Ishikawa (cell line): ENCODE measurements around the gene APOC1.

Source experiments
- CEBPB ChIP-seq: IDR thresholded peaks from 2 replicates; pipeline ENCODE4 v1.6.1; 2012
- CREB1 ChIP-seq: IDR thresholded peaks from 2 replicates; pipeline ENCODE4 v1.6.1; 2012; ENCODE audit warnings: low read depth
- EGR1 ChIP-seq: IDR thresholded peaks from 2 replicates; pipeline ENCODE4 v1.6.1; 2012
- EP300 ChIP-seq: IDR thresholded peaks from 2 replicates; pipeline ENCODE4 v1.6.1; 2012; ENCODE audit warnings: borderline replicate concordance
- FOXM1 ChIP-seq: IDR thresholded peaks from 2 replicates; pipeline ENCODE4 v1.6.1; 2012; ENCODE audit warnings: low read depth, borderline replicate concordance
- NFIC ChIP-seq: IDR thresholded peaks from 2 replicates; pipeline ENCODE4 v1.6.1; 2012
- RAD21 ChIP-seq: IDR thresholded peaks from 2 replicates; pipeline ENCODE4 v1.6.1; 2012; ENCODE audit warnings: low read depth
- TAF1 ChIP-seq: IDR thresholded peaks from 2 replicates; pipeline ENCODE4 v1.6.1; 2012; ENCODE audit warnings: low read depth, mild to moderate bottlenecking
- TCF12 ChIP-seq: IDR thresholded peaks from 2 replicates; pipeline ENCODE4 v1.6.1; 2012; ENCODE audit warnings: low read depth
- TEAD4 ChIP-seq: IDR thresholded peaks from 2 replicates; pipeline ENCODE4 v1.6.1; 2012
- YY1 ChIP-seq: IDR thresholded peaks from 2 replicates; pipeline ENCODE4 v1.6.1; 2012; ENCODE audit warnings: low read depth
- ZBTB7A ChIP-seq: IDR thresholded peaks from 2 replicates; pipeline ENCODE4 v1.6.1; 2012; ENCODE audit warnings: low read depth
- TF ChIP-seq, protein P1 (sequence below): IDR thresholded peaks from 2 replicates; pipeline ENCODE4 v1.6.1; 2012
- TF ChIP-seq, protein P2 (sequence below): IDR thresholded peaks from 2 replicates; pipeline ENCODE4 v1.6.1; 2012; ENCODE audit warnings: low read depth, mild to moderate bottlenecking
- TF ChIP-seq, protein P3 (sequence below): IDR thresholded peaks from 2 replicates; pipeline ENCODE4 v1.6.1; 2012

Gene APOC1

DNA sequence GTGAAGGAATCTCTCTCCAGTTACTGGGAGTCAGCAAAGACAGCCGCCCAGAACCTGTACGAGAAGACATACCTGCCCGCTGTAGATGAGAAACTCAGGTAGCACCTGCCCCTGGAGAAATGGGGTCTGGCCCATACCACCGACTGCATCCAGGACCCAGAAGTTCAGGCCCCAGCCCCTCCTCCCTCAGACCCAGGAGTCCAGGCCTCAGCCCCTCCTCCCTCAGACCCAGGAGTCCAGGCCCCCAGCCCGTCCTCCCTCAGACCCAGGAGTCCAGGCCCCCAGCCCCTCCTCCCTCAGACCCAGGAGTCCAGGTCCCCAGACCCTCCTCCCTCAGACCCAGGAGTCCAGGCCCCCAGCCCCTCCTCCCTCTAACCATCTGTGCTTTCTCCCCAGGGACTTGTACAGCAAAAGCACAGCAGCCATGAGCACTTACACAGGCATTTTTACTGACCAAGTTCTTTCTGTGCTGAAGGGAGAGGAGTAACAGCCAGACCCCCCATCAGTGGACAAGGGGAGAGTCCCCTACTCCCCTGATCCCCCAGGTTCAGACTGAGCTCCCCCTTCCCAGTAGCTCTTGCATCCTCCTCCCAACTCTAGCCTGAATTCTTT lies 34.5 kb downstream of the APOC1 start:
- no peak for TF ChIP-seq CEBPB
- no peak for TF ChIP-seq TEAD4
- no peak for TF ChIP-seq RAD21
- no peak for TF ChIP-seq TAF1
- TF ChIP-seq CREB1 = no peak

DNA sequence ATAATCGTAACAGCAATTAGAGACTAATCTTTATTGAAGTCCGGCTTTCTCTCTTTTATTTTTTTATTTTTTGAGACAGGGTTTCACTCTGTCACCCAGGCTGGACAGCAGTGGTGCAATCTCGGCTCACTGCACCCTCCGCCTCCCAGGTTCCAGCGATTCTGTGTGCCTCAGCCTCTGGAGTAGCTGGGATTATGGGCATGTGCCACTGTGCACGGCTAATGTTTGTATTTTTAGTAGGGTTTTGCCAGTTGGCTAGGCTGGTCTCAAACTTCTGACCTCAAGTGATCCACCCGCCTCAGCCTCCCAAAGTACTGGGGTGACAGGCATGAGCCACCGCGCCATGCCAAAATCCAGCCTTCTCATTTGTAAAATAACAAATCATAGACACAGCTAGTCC lies 35.1 kb downstream of the APOC1 start:
- TF ChIP-seq, protein P1, sequence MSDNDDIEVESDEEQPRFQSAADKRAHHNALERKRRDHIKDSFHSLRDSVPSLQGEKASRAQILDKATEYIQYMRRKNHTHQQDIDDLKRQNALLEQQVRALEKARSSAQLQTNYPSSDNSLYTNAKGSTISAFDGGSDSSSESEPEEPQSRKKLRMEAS = no peak
- TF ChIP-seq TEAD4 (no peak), TCF12 (no peak)
- TF ChIP-seq, protein P2, sequence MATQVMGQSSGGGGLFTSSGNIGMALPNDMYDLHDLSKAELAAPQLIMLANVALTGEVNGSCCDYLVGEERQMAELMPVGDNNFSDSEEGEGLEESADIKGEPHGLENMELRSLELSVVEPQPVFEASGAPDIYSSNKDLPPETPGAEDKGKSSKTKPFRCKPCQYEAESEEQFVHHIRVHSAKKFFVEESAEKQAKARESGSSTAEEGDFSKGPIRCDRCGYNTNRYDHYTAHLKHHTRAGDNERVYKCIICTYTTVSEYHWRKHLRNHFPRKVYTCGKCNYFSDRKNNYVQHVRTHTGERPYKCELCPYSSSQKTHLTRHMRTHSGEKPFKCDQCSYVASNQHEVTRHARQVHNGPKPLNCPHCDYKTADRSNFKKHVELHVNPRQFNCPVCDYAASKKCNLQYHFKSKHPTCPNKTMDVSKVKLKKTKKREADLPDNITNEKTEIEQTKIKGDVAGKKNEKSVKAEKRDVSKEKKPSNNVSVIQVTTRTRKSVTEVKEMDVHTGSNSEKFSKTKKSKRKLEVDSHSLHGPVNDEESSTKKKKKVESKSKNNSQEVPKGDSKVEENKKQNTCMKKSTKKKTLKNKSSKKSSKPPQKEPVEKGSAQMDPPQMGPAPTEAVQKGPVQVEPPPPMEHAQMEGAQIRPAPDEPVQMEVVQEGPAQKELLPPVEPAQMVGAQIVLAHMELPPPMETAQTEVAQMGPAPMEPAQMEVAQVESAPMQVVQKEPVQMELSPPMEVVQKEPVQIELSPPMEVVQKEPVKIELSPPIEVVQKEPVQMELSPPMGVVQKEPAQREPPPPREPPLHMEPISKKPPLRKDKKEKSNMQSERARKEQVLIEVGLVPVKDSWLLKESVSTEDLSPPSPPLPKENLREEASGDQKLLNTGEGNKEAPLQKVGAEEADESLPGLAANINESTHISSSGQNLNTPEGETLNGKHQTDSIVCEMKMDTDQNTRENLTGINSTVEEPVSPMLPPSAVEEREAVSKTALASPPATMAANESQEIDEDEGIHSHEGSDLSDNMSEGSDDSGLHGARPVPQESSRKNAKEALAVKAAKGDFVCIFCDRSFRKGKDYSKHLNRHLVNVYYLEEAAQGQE = no peak

DNA sequence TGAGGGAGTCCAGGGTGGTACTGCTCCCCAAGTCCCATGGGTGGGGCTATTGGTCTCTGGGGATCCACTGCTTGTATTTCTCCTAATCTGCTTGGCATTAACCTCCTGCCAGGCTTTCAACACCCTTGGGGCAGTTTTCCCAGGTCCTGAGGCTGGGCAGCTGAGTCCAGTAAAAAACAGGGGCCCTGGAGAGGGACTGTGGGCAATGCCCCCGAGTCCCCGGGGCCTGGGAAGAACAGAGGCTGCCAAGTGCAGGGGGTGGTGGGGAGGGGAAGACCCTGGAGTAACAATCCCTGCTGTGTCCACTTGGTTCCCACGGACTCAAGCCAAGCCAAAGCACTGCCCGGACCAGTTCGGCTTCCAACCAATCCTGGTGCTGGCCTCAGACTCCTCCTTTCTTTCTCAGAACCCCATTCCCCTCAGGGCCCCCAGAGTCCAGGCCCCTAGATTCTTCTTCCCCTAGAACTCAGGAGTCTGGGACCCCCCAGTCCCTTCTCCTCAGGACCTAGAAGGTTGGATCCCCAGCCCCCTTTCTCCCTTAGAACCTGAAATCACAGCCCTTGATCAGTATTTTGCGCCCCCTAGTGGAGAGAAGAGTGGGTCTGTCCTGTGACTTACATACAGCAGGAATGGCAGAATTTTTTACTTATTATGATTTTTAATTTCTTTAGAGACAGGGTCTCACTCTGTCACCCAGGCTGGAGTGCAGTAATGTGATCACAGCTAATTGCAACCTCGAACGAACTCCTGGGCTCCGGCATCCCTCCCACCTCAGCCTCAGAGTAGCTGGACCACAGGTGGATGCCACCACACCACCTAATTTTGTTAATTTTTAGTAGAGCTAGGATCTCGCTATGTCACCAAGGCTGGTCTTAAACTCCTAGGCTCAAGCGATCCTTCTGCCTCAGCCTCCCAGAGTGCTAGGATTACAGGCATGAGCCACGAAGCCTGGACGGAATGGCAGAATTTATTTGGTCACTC lies 37.1 kb downstream of the APOC1 start:
- TF ChIP-seq RAD21 (peak; percentile 71), TEAD4 (no peak)

DNA sequence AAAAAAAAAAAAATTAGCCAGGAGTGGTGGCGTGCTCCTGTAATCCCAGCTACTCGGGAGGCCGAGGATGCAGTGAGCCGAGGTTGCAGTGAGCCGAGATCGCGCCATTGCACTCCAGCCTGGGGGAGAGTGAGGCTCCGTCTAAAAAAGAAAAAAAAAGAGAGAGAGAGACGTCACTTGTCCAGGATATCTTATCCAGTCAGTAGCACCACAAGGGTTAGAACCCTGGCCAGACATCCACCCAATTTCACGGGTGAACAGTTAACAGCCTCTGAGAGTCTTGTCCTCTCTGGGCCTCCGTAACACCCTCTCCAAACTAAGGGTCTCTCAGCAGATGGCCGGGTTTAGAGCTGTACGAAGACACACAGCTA lies 39.9 kb downstream of the APOC1 start:
- TF ChIP-seq ZBTB7A = no peak

DNA sequence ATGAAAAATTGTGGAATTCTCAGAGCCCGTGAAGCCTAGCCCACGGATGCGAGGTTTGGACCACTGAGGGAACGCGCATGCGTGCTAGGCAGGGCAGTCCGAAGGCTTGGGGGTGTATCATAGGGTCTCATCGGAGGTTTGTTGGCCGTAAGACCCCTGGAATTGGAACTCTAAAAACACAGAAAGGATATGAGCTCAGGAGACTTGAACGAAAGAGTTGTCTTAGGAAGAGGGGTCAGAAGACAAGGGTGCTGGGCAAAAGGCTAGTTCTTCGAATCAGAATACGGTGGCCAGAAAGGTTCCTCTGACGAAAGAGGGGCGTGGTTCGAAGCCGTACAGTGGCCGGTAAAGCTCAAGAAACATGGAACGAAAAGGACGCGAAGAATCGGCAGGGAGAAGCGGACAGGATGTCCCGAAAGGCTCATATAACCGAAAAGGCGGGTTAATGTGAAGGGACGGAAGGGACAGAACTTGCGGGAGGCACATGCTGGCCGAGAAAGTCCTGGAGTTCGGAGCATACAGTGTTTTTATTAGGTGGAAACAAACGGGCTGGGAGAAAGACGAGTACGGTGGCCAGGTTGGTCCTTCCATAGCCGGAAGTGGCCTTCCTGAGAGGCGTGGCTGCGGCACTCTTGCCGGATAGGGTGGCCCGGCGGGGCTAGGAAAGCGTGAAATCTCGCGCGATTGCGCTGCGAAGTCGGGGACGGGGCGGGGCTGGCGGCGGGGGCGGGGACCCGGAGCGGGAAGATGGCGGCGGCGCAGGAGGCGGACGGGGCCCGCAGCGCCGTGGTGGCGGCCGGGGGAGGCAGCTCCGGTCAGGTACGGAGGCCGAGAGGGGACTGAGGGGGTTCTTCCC lies 40.5 kb downstream of the APOC1 start, which contains the start of gene CLPTM1:
Gene CLPTM1 (plus strand): TSS at position 732 of the 856 bp plus-strand sequence. CDS start 16 bp downstream, at position 748.
- TF ChIP-seq CEBPB (peak; percentile 38; the same call in 1 of the 2 replicates), EGR1 (no peak; the same call in 1 of the 2 replicates), YY1 (peak; percentile 91), NFIC (0 out of 2 replicates have a peak, but pooled peaks have one; percentile 6), RAD21 (no peak), FOXM1 (no peak), TCF12 (peak; percentile 48), ZBTB7A (0 out of 2 replicates have a peak, but pooled peaks have one; percentile 59), EP300 (peak; percentile 43), TAF1 (peak; percentile 84), CREB1 (peak; percentile 81)
- TF ChIP-seq, protein P2 = no peak
- TF ChIP-seq, protein P1 = peak; percentile 65
- TF ChIP-seq, protein P3, sequence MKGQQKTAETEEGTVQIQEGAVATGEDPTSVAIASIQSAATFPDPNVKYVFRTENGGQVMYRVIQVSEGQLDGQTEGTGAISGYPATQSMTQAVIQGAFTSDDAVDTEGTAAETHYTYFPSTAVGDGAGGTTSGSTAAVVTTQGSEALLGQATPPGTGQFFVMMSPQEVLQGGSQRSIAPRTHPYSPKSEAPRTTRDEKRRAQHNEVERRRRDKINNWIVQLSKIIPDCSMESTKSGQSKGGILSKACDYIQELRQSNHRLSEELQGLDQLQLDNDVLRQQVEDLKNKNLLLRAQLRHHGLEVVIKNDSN = peak; percentile 34; the same call in 1 of the 2 replicates
